ENCODE results near the gene NPSR1. TPM values are rescaled to one million over a fixed set of nuclear protein-coding genes. Genes with fewer than 3 reads are reported as not detected.
"Not testable (repeated sequence)": the region's sequence is repeated elsewhere in the genome, so short reads cannot be mapped to it uniquely, and the experiment has no call there.

The NPSR1 gene
- total RNA-seq, 1 donor from 2014 or later: not detected

- no peak overlapping the region for H3K27ac Mint-ChIP-seq
- no peak overlapping the region for H3K4me3 Mint-ChIP-seq
- H3K9me3 Mint-ChIP-seq: peaks cover 8% of the 10 kb centered on the region
- DNase-seq (ENCODE audit: extremely low spot score, unreplicated experiment): no peak
- TF ChIP-seq CTCF (conservative IDR thresholded peaks at IDR 0.05): no peak
- no peaks in the 10 kb centered on the region for H3K4me1 Mint-ChIP-seq (ENCODE audit: unreplicated experiment)
- H3K27me3 Mint-ChIP-seq: no peaks in the 10 kb centered on the region
- no peaks in the 10 kb centered on the region for H3K36me3 Mint-ChIP-seq
Measured at GRCh38 chr7:34780546-34780945, 122.5 kb downstream of the NPSR1 start.

- peaks cover 3% of the 10 kb centered on the region for H3K9me3 Mint-ChIP-seq
- no peaks in the 10 kb centered on the region for H3K4me1 Mint-ChIP-seq (ENCODE audit: unreplicated experiment)
- DNase-seq (ENCODE audit: extremely low spot score, unreplicated experiment): no peak
- no peaks in the 10 kb centered on the region for H3K27me3 Mint-ChIP-seq
- H3K4me3 Mint-ChIP-seq: no peak overlapping the region
- no peak overlapping the region for H3K27ac Mint-ChIP-seq
- no peak for TF ChIP-seq CTCF (conservative IDR thresholded peaks at IDR 0.05)
- H3K36me3 Mint-ChIP-seq: no peaks in the 10 kb centered on the region
Measured at GRCh38 chr7:34787586-34787985, 129.6 kb downstream of the NPSR1 start.

GRCh38 chr7:34806831-34807230 lies 148.8 kb downstream of the NPSR1 start:
- no peak for TF ChIP-seq CTCF (conservative IDR thresholded peaks at IDR 0.05)
- Mint-ChIP-seq H3K4me1 (ENCODE audit: unreplicated experiment) (no peaks in the 10 kb centered on the region), H3K9me3 (no peaks in the 10 kb centered on the region), H3K27ac (no peak overlapping the region), H3K4me3 (no peak overlapping the region), H3K36me3 (no peaks in the 10 kb centered on the region), H3K27me3 (no peaks in the 10 kb centered on the region)
- no peak for DNase-seq (ENCODE audit: extremely low spot score, unreplicated experiment)

GRCh38 chr7:34807548-34808340 lies 149.7 kb downstream of the NPSR1 start:
- Mint-ChIP-seq H3K4me3 (no peak overlapping the region), H3K9me3 (no peaks in the 10 kb centered on the region), H3K27me3 (no peaks in the 10 kb centered on the region), H3K4me1 (ENCODE audit: unreplicated experiment) (no peaks in the 10 kb centered on the region), H3K27ac (no peak overlapping the region), H3K36me3 (no peaks in the 10 kb centered on the region)
- no peak for TF ChIP-seq CTCF (conservative IDR thresholded peaks at IDR 0.05)
- no peak for DNase-seq (ENCODE audit: extremely low spot score, unreplicated experiment)

GRCh38 chr7:34814203-34814842 lies 156.3 kb downstream of the NPSR1 start:
- not testable (repeated sequence) for H3K9me3 Mint-ChIP-seq; H3K4me1 Mint-ChIP-seq (ENCODE audit: unreplicated experiment); H3K27me3 Mint-ChIP-seq; H3K36me3 Mint-ChIP-seq; DNase-seq (ENCODE audit: extremely low spot score, unreplicated experiment); H3K4me3 Mint-ChIP-seq; H3K27ac Mint-ChIP-seq

GRCh38 chr7:34821932-34822558 lies 164.0 kb downstream of the NPSR1 start:
- H3K27me3 Mint-ChIP-seq: peaks cover 10% of the 10 kb centered on the region
- no peaks in the 10 kb centered on the region for H3K4me1 Mint-ChIP-seq (ENCODE audit: unreplicated experiment)
- DNase-seq (ENCODE audit: extremely low spot score, unreplicated experiment): no peak
- H3K36me3 Mint-ChIP-seq: no peaks in the 10 kb centered on the region
- no peak for TF ChIP-seq CTCF (conservative IDR thresholded peaks at IDR 0.05)
- H3K27ac Mint-ChIP-seq: no peak overlapping the region
- H3K9me3 Mint-ChIP-seq: no peaks in the 10 kb centered on the region
- no peak overlapping the region for H3K4me3 Mint-ChIP-seq
